ENCODE measurements around the gene TRIM28. TPM values are rescaled to one million over a fixed set of nuclear protein-coding genes. Genes with fewer than 3 reads are reported as not detected.

TRIM28 gene
- polyA plus RNA-seq, 12 donors: 218 to 448 (median 333) TPM; not detected in 1

- DNase-seq: no peak
These were observed 2.2 kb downstream of the TRIM28 start for GRCh38 chr19:58546019-58546530.

- no peak for DNase-seq
These were observed 3.8 kb downstream of the TRIM28 start for GRCh38 chr19:58547323-58548312.

- no peak for DNase-seq
These were observed 5.2 kb downstream of the TRIM28 start for GRCh38 chr19:58548859-58549663.

DNA sequence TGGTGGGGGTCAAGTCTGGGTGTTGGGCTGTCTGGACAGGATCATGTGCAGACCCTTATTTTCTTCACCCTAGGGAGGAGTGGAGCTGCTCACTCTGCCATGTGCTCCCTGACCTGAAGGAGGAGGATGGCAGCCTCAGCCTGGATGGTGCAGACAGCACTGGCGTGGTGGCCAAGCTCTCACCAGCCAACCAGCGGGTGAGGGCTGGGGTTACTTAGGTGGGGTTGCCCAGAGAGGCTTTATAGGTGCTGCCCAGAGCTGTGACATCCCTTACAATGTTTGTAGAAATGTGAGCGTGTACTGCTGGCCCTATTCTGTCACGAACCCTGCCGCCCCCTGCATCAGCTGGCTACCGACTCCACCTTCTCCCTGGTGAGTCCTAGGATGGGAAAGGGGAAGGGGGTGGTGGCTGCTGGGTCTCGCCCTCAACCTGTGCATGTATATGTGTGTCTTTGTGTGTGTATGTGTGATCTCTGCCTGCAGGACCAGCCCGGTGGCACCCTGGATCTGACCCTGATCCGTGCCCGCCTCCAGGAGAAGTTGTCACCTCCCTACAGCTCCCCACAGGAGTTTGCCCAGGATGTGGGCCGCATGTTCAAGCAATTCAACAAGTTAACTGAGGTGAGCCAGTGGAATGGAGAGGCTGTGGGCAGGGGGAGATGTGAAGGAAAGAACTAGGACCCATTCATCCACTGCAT lies 5.9 kb downstream of the TRIM28 start:
- no peak for DNase-seq

GRCh38 chr19:58550362-58551122 lies 6.7 kb downstream of the TRIM28 start:
- no peak for DNase-seq

DNA sequence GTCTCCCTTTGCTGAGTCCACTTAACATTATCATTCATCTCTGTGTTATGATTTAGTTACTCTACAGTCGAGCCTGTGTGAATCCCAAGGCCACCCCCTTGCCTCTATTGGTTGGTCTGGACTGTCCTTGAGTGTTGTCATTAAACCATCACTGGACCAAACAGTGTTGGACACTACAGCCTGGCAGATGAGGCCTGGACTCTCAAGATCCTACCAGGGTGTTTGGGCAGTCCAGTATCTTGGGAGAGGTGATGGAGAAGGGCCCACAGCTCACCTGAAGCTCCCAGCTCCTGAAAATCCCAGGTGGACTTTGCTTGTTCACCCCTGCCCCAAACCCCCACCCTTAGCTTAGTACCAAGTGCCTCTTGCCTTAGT lies 7.2 kb downstream of the TRIM28 start:
- DNase-seq: no peak

DNA sequence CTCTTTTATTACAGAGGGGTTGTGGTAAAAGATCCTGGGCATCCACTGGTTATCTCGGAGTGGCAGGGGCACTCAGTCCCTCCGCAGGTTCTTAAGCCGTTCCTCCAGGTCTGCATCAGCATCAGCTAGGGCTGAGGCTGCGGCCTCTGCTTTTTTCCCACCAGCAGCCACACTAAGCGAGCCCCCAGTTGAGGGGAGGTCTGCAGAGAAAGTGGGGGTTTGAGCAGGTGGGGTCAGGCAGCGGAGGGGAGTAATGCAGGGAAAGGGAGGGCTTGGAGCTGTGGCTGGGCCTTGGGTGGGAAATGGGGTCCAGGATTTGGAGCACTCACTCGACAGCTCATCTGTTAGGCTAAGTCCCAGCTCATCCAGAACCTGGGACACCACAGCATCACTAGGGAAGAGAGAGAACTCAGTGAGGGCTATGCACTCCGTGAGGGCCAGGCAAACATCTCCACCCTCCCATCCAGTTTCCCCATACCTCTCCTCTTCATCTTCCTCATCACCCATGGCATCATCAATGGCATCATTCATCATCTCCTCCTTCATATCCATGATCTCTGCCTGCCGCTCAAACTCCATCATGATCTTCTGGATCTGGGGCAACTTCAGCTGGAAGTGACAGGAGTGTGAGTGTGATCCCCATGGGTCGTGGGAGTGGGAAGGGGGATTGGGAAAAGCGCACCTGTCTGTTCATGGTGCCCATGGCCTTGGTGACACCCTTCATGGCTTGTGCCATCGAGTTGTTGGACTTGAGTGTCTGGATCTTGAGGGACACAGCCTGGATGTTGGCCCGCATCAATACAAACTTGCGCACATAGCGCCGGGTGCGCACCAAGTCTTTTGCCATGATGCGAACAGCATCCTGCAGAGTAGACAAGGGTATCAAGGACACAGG lies 8.0 kb downstream of the TRIM28 start:
- no peak for DNase-seq

DNA sequence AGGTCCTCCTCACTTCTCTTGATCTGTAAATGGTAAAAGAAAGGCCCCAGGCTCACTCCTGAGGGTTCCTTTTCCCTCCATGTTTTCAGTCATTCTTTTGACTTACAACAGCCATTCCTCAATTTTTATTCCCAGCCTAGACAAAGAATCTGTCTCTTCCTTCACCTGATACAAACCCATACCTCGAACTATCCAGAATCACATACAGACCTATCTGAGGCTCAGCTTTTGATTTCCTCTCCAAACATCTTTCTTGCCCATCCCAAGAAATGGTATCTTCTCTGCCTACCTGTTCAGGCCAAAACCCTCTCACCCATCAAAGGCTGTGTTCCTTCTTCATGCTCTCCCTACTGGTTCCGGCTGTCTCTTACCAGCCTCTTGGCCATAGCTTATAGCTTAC lies 8.8 kb downstream of the TRIM28 start:
- no peak for DNase-seq

- DNase-seq: no peak
These were observed 10.1 kb downstream of the TRIM28 start for GRCh38 chr19:58553799-58554493.

DNA sequence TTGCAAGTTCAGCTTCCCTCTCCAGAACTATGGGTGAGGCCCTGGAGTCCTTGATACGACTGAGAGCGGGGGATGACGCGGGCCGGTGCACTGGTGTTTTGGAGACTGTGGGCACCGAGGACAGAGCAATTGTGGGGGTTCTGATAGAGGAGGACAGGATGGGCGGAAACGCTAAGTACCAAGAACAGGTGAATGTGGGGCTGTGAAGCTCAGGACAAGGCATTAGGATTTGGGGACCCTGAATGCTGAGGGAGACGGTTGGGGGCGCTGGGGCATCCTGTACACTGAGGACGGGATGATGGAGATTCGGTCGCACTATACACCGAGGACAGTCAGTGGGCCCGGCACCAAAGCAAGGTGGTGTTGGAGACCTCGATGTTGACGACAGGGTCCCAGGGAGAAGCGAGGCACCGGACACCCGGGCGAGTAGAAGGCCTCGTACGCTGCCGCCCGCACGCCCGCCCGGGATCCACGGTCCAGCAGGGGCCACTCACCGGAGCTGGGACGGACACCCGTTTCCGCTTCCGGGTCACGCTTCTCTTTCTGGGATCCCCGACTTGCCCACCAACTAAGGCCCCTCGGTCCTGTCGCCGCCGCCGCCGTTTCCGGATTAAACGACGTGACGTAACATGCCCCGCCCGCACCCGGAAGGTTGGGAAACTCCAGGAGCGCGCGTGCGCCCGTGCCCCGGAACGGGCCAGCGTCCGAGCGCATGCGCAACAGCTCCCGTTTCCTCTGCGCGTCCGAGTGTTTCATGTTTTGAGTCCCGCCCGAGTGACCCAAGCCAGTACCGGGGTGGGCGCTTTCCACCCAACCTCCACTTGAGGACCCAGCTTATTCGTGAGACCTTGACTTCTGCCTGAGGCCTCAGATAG lies 10.9 kb downstream of the TRIM28 start, which contains the start of gene CHMP2A:
Gene CHMP2A (minus strand): TSS at position 612 of the 875 bp plus-strand sequence. CDS start 893 bp downstream, outside the sequence.
- DNase-seq: peak; percentile 96

GRCh38 chr19:58555369-58555885 lies 11.6 kb downstream of the TRIM28 start:
- DNase-seq: no peak

GRCh38 chr19:58555920-58556621 lies 12.2 kb downstream of the TRIM28 start:
- DNase-seq: no peak

GRCh38 chr19:58556622-58557220 lies 12.9 kb downstream of the TRIM28 start:
- no peak for DNase-seq

GRCh38 chr19:58557221-58558065 lies 13.6 kb downstream of the TRIM28 start:
- DNase-seq: no peak

DNA sequence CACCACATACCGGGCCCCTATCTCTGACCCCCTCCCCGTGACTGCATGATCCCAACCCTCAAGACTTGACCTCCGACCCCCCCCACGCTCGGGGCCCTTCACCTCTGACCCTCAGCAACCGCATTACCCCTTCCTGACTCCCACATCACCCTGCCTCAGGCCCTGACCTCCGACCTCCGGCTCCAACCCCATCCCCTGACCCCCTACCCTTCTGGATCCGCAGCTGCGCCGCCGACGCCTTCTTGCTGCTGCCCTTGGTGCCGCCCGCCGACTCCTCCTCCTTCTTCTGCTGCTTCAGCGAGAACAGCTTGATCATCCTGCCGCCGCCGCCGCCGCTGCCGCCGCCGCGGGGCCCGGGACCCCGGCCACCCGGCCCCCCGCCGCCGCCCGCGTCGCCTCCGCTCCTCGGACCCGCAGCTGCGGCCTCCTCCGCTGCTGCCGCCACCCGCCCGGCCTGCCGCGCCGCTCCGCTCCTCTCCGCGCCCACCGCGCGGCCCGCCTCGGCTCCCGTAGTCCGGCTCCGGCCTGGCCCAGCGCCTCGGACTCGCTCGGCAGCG lies 14.3 kb downstream of the TRIM28 start, which contains the start of gene UBE2M:
Gene UBE2M (minus strand): TSS at position 546 of the 557 bp plus-strand sequence. CDS start 230 bp downstream, at position 316.
- no peak for DNase-seq

Data from muscle of arm (tissue), 12 donors.